Peyer's patch (tissue), 4 donors: Measurements from ENCODE around the gene AMZ1. TPM values are rescaled to one million over a fixed set of nuclear protein-coding genes. Genes with fewer than 3 reads are reported as not detected.

ENCODE experiments used
- DNase-seq, 3 donors: peaks; one replicate each; pipeline ENCODE4 v3.0.0-alpha.2; 2017 to 2019
- H3K27ac ChIP-seq, 4 donors: fragments of 200-600 bp; sonication (generic); one replicate each; pipeline ENCODE4 v1.5.1; 2016 to 2019
- H3K27me3 ChIP-seq, 2 donors: fragments of 200-600 bp; sonication (generic); one replicate each; pipeline ENCODE4 v1.5.1; 2019
- H3K36me3 ChIP-seq, 3 donors: fragments of 200-600 bp; sonication (generic); one replicate each; pipeline ENCODE4 v1.5.1; 2016 to 2019
- H3K4me1 ChIP-seq, 4 donors: fragments of 200-600 bp; sonication (generic); one replicate each; pipeline ENCODE4 v1.5.1; 2016 to 2019
- H3K4me3 ChIP-seq, 4 donors: fragments of 200-600 bp; sonication (generic); 1 replicate in 3 of 4; 2 replicates in 1 of 4; pipeline ENCODE4 v1.5.1; 2016 to 2019; ENCODE audit warnings: mild to moderate bottlenecking in 1 of 4
- H3K9me3 ChIP-seq, 4 donors: fragments of 200-600 bp; sonication (generic); one replicate each; pipeline ENCODE4 v1.5.1; 2016 to 2019; ENCODE audit warnings: mild to moderate bottlenecking in 1 of 4
- POLR2A ChIP-seq, 2 donors: fragments of 450-650 bp; IDR thresholded peaks; one replicate each; pipeline ENCODE4 v1.5.1; 2017; ENCODE audit warnings: antibody characterized with exemption in 2 of 2, mild to moderate bottlenecking in 2 of 2, moderate library complexity in 2 of 2
- total RNA-seq, 4 donors: library from RNA; depleted of rRNA; stranded (reverse); fragments of >200 nt; gene quantifications; one replicate each; pipeline ENCODE4 v1.1.0, GENCODE V29; 2016
- TF ChIP-seq, protein P1 (sequence below), 6 experiments: fragments of 450-650 bp in 4 of 6; fragments of 200-600 bp in 2 of 6; sonication (generic) in 1 of 6; IDR thresholded peaks; one replicate each; pipeline ENCODE4 v1.5.1; 2017 to 2019; ENCODE audit warnings: antibody characterized with exemption in 6 of 6, mild to moderate bottlenecking in 3 of 6, moderate library complexity in 1 of 6

AMZ1 gene
- total RNA-seq, 4 donors from 2014 or later = 0.67 TPM; not detected in 3

DNA sequence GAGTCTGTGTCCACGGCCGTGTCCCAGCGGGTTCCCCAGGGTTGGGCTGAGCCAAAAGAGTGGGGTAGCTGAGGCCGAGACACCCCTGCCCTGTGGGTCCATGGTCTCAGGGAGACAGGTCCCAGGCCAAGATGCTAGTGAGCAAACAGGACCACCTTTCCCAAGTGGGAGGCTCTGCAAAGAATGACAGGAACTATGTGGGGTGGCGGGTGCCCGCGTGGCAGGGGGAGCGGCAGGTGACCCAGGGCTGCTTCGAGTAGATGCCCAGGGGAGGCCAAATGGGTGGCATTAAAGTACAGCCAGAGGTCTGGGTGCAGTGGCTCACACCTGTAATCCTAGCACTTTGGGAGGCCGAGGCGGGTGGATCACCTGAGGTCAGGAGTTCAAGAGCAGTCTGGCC lies 38.0 kb upstream of the AMZ1 start:
- H3K4me1 ChIP-seq = peaks cover 0 to 5% (median 1%) of the 10 kb centered on the region in 4 donors
- H3K27me3 ChIP-seq = no peaks in the 10 kb centered on the region
- no peaks in the 10 kb centered on the region for H3K9me3 ChIP-seq
- peaks cover 0 to 51% (median 0%) of the 10 kb centered on the region in 3 donors for H3K36me3 ChIP-seq
- H3K4me3 ChIP-seq = no peak overlapping the region
- DNase-seq = no peak
- TF ChIP-seq, protein P1, sequence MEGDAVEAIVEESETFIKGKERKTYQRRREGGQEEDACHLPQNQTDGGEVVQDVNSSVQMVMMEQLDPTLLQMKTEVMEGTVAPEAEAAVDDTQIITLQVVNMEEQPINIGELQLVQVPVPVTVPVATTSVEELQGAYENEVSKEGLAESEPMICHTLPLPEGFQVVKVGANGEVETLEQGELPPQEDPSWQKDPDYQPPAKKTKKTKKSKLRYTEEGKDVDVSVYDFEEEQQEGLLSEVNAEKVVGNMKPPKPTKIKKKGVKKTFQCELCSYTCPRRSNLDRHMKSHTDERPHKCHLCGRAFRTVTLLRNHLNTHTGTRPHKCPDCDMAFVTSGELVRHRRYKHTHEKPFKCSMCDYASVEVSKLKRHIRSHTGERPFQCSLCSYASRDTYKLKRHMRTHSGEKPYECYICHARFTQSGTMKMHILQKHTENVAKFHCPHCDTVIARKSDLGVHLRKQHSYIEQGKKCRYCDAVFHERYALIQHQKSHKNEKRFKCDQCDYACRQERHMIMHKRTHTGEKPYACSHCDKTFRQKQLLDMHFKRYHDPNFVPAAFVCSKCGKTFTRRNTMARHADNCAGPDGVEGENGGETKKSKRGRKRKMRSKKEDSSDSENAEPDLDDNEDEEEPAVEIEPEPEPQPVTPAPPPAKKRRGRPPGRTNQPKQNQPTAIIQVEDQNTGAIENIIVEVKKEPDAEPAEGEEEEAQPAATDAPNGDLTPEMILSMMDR (IDR thresholded peaks at IDR 0.05) = no peak
- no peak for TF ChIP-seq POLR2A (IDR thresholded peaks at IDR 0.05)
- no peak overlapping the region for H3K27ac ChIP-seq

DNA sequence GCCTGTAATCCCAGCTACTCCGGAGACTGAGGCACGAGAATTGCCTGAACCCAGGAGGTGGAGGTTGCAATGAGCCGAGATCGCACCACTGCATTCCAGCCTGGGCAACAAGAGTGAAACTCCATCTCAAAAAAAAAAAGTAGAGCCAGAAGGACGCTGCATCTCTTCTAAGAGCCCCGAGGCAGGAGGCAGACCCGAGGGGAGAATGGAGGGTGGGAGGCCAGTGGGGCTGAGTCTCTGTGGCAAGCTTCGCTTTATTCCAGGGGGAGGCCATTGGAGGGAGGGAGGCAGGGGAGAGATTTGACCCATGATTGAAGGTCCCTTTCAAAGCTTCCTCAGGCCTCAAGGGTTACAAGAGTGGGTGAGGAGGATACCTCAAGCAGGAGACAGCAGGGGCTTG lies 37.6 kb upstream of the AMZ1 start:
- H3K4me3 ChIP-seq = no peak overlapping the region
- H3K27me3 ChIP-seq = no peaks in the 10 kb centered on the region
- TF ChIP-seq POLR2A (IDR thresholded peaks at IDR 0.05) = no peak
- TF ChIP-seq, protein P1 (IDR thresholded peaks at IDR 0.05) = no peak
- peaks cover 0 to 2% (median 0%) of the 10 kb centered on the region in 4 donors for H3K4me1 ChIP-seq
- no peak overlapping the region for H3K27ac ChIP-seq
- H3K36me3 ChIP-seq = peaks cover 0 to 51% (median 0%) of the 10 kb centered on the region in 3 donors
- no peak for DNase-seq
- no peaks in the 10 kb centered on the region for H3K9me3 ChIP-seq

DNA sequence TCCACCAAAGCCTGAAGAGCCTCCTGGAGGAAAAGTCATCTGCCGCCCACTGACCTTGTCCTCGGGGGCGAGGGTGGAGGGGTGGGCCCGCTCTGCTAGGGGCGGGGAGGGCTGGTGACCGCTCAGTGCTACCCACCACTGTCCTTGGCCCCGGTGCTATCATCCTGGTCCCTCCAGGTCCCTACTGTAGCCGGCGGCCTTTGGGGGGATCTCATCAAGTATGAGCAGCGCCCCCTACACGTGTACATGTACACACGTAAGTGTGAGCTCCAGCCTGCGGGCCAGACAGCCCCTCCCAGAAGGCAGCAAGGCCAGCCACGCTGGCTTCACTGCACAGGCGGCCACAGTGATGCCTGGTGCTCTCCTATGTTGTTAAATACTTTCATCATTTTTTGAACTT lies 36.7 kb upstream of the AMZ1 start:
- TF ChIP-seq, protein P1 (IDR thresholded peaks at IDR 0.05) = peak in 1 of 6 experiments; percentile 24
- no peak for TF ChIP-seq POLR2A (IDR thresholded peaks at IDR 0.05)
- Histone ChIP-seq H3K36me3 (peaks cover 0 to 58% (median 0%) of the 10 kb centered on the region in 3 donors), H3K27me3 (no peaks in the 10 kb centered on the region), H3K4me1 (no peaks in the 10 kb centered on the region), H3K4me3 (no peak overlapping the region), H3K9me3 (no peaks in the 10 kb centered on the region), H3K27ac (no peak overlapping the region)
- no peak for DNase-seq

DNA sequence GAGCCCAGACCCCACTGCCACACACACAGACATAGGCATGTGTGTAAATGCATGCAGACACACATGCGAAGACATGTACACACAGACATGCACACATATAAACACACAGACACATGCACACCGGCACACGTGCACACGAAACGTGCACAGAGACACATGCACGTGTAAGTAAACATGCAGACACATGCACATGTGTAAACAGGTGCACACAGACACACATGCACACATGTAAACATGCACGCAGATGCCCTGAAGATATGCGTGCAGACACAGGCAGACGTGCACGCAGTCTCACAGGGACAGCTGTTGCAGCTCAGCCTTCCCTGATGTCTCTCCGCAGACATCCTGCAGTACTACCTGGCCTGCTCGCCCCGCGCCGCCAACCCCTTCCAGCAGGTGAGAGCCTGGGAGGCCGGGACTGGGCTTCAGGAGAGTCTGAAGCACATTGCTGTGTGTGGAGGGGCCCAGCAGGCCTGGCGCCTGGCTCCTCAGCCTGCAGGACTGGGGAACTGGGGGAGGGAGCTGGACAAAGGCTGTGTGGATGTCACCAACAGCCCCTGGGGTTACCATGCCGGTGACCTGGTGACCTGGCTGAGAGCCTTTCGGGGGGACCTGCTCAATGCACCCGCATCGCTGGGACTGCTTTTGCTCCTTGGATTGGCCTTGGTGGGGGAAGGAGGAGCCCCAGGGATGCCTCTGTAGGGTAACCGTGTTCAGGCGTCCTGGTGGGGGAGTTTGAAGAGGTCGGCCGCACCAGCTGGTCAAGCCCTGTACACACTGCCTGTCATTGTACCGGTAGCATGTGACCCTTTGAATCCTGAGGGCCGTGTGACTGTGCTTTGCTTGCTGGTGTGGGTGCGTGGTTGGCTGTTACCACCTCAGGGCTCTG lies 35.9 kb upstream of the AMZ1 start:
- Histone ChIP-seq H3K27ac (no peak overlapping the region), H3K27me3 (no peaks in the 10 kb centered on the region), H3K4me3 (no peak overlapping the region), H3K4me1 (no peaks in the 10 kb centered on the region), H3K9me3 (no peaks in the 10 kb centered on the region), H3K36me3 (peaks cover 0 to 61% (median 0%) of the 10 kb centered on the region in 3 donors)
- no peak for DNase-seq
- TF ChIP-seq POLR2A (IDR thresholded peaks at IDR 0.05) = no peak
- TF ChIP-seq, protein P1 (IDR thresholded peaks at IDR 0.05) = no peak

DNA sequence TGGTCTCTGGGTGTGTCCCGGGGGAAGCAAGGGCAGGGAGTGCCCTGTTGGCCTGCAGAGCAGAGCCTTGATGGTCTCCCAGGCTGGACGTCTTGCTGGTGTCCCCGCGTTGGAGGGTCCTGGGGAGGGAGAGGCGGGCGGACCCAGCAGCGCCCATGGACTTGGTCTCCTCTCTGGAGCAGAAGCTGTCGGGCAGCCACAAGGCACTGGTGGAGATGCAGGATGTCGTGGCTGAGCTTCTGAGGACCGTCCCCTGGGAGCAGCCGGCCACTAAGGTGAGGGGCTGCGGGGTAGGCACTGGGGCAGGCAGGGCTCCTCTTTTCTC lies 35.3 kb upstream of the AMZ1 start:
- TF ChIP-seq POLR2A (IDR thresholded peaks at IDR 0.05) = no peak
- TF ChIP-seq, protein P1 (IDR thresholded peaks at IDR 0.05) = no peak
- no peak overlapping the region for H3K4me3 ChIP-seq
- no peaks in the 10 kb centered on the region for H3K9me3 ChIP-seq
- H3K4me1 ChIP-seq = no peaks in the 10 kb centered on the region
- H3K27me3 ChIP-seq = no peaks in the 10 kb centered on the region
- no peak overlapping the region for H3K27ac ChIP-seq
- H3K36me3 ChIP-seq = peaks cover 0 to 59% (median 0%) of the 10 kb centered on the region in 3 donors
- DNase-seq = no peak
